Right renal pelvis (tissue), 4 donors: Measurements from ENCODE around the gene C1orf174. TPM values are rescaled to one million over a fixed set of nuclear protein-coding genes. Genes with fewer than 3 reads are reported as not detected.
"Not testable (repeated sequence)": the region's sequence is repeated elsewhere in the genome, so short reads cannot be mapped to it uniquely, and the experiment has no call there.

Experiments
- DNase-seq, 4 donors: peaks; one replicate each; pipeline ENCODE4 v3.0.0-alpha.2; 2013; ENCODE audit warnings: low read depth in 4 of 4, low spot score in 3 of 4, missing footprints in 1 of 4
- polyA plus RNA-seq, 4 donors: library from polyadenylated mRNA; unstranded; fragments of 120-200 nt; gene quantifications; one replicate each; pipeline ENCODE4 v1.2.1, GENCODE V29; 2013; ENCODE audit not compliant: insufficient read length in 4 of 4

C1orf174 gene
- polyA plus RNA-seq, 4 donors, result 25.1 to 31.2 (median 29.3) TPM

DNA sequence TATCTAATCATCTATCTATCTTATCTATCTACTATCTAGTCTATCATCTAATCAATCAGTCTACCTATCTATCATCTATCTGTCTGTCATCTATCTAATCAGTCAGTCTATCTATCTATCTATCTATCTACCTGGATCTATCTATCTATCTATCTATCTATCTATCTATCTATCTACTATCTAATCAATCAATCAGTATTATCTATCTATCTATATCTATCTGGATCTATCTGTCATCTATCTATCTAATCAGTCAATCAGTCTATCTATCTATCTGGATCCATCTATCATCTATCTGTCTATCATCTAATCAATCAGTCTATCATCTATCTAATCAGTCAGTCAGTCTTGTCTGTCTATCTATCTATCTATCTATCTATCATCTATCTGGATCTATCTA, 26.9 kb upstream of the C1orf174 start:
- no peak for DNase-seq

DNA sequence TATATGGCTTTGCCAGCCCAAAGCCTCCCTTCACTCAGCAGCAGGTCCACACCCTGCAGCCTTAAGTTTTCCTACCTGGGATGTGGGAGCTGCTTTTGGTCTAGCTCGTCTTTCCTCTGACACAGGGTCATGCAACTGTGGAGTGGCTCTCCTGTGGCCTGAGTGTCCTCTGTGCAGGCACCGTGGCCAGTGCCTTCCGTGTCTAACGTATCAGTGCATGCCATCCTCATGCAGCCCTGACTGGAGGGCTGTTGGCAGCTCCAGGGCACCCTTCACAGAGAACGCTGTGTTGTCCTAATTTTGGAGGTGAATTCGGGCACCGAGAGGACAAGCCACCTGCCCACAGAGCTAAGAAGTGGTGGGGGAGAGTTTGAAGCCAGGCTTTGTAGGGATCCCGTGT, 25.7 kb upstream of the C1orf174 start:
- no peak for DNase-seq

DNA sequence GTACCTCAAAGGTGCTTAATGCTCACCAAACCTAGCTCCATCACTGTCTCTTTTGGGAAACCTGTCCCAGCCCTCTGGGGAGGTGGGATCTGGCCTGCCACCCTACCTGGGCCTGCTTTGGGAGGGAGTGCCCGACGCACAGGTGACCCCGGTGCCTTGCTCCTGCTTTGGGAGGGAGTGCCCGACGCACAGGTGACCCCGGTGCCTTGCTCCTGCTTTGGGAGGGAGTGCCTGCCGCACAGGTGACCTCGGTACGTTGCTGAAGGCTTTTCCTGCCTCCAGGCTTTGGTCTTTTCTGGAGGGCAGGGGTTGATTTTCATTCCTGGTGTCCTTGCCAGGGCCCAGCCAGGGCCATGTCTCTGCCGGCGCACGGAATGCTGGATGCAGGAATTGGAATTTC, 25.2 kb upstream of the C1orf174 start:
- DNase-seq, result no peak

DNA sequence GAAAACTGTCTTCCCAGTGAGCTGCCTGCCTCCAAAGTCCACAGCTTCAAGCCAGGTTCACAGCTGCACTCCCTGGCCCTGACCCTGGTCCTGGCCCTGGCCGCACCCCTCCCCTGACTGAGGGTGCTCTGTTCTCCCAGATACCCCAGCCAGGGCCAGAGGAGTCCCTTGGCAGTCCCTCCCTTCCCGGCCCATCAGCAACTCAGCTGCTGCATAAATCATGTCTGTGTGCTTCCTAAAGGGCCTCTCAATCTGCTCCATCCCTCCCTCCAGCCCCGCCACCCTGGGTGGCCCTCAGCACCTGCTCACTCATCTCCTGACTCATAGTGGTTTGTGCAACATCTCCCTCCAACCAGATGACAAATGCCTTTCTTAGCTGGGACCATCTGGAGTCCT, 24.8 kb upstream of the C1orf174 start:
- no peak for DNase-seq

DNA sequence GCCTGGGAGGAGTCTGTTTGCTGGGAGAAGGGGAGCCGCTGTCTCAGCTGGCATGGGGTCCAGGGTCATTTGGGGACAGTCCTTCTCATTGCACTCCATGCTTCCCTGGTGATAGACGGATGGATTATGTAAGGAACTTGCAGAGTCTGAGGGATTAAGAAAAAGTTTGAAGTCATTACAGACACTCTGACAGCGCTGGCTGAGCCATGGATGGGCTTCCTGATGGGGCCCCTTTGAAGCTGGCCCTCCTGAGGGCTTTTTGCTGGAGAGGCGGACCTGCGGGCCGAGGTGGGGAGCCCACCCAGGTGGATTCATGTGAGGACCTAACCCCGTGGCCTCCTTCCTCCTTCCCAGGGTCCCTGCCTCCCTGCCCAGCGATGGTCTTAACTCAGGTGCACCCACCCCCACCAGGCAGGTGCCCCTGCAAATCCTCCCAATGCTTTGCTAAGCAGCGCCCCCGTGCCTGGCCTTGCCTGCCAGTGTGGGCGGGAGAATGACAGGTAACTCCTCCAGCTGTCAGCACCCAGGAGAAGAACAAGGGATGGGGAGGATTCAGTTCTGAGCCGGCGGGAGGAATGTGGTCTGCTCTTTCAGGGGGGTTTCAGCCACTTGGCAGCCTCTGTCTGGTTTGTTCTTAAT, 24.2 kb upstream of the C1orf174 start:
- DNase-seq, result no peak

DNA sequence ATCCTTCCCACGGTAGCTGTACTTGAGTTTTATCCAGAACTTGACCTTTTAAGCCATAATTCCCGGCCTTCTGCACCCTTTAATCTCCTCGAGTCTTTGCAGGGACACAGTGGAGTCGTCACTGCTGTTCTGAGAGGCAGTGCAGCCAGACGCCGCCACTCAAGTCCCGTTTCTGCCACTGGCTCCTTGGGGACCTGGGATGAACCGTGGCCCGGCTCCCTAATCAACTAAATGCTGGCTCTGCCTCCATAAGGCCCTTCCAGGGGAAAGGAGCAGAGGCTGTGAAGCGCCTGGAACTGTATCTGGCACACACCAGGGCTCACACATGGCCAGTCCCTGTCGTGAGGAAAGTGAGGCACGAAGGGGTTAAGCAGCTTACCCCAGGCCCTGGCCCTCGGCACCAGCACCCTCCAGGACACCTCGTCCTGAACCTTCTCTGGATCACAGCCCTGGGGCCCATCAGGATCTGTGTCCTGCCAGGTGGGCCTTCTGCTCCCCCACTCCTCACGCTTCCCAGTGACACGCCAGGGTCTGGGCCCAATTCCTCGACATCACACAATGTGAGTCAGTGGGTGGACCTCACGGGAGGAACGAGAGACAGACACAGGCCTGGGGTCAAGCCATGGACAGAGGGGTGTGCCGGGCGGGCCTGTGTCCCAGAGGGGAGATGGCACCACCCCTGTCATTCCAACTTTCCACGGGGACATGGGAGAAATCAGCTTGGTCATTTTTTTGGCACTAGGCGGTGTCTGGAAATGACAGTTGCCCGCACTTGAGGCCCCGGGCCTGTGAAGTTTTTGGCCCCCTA, 23.5 kb upstream of the C1orf174 start:
- DNase-seq, result no peak

DNA sequence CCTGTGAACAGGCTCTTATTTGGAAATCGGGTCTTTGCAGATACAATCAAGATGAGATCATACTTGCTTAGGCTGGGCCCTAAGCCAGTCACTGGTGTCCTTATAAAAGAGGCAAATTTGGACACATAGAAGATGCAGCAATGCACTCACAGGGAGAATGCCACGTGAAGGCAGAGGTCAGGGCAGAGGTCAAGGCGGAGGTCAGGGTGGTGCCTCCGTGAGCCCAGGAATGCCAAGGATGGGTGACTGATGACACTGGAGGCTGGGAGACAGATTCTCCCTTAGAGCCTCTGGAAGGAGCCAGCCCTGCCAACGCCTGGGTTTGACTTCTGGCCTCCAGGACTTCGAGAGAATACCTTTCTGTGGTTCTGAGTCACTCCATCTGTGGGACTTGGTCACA, 22.8 kb upstream of the C1orf174 start:
- DNase-seq, result no peak

DNA sequence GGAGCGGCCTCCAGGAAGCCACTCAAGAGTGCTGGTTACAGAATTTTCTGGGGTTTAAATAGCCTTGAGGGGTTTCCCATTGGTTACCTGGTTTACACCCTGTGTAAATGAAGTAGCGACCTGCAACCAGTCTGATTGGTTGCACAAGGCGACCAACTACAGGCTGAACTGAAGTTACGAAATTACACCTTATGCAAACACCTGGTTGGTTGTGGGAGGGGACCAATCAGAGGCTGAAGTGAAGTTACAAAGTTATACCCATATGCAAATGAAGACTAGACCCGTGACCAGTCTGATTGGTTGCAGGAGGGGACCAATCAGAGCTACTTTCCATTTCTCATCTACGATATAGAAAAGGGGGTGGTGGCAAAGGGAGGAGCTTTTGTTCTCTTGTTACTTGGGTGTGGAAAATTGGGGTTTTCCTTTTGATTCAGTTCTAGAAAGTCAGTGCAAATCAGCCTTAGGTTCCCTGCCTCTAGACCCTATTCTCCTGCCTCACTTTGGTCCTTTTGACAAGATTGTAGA, 22.2 kb upstream of the C1orf174 start:
- DNase-seq, result no peak

DNA sequence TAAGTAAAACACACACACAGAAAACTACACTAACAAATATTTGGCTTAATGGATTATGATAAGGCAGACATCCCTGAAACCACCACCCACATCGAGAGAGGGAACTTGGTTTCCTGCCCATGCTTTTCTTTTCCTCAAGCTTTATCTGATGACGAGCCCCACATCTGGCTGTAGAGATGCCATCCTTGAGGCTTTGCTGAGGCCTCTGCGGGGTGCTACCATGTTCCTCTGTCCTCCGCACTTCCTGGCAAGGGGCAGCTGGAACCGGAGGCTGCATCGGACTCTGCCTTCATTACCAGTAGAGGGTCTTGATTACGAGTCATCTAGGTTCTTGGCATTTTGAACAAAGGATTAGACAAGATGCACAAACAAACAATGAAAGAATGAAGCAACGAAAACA, 21.7 kb upstream of the C1orf174 start:
- no peak for DNase-seq

DNA sequence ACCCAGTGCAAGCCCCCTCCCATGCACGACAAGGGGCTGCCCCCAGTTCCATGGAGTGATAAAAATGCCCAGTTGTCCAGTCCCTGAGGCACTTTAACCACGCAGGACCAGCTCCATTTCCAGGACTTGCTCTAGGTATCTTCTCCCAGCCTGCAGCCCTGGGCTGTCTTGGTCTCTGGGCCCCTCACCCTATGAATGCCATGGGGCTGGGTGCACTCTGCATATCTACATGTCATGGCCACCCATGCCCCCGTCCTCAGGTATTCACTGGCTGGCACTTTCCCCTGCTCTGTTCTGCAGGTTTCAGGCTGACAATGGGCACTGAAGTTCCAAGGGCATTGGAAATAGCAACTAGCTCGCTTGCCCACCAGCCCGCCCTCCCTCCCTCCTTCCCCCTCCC, 19.6 kb upstream of the C1orf174 start:
- no peak for DNase-seq

DNA sequence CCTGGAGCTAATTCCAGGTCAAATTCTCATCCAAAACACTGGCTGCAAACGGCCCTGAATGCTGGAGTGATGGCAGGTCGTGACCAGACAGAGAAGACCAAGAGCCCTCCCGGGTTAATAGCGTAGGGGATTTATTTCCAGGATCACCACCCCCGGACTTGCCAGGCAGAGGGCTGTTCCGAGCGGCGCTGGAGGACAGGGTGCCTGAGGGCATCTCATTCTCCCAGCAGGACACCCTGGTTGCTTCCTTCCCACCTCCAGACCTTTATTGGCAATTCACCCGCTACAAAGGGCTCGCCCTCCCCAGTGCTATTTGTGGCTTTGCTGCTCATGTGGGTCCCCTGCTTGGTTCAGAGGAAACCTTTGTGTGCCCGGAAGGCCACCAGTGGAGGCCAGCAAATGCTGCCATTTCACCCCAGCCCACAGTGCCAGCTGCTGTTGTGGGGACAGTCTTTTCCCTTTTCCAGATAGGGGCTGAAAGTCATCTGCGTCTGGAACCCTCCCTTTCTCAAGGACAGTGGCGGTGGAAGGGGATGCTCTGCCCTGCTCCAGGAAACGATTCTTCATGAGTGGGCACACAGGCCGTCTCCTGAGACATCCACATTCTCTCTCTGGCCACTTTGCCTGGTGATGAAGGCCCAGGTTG, 19.0 kb upstream of the C1orf174 start:
- no peak for DNase-seq

DNA sequence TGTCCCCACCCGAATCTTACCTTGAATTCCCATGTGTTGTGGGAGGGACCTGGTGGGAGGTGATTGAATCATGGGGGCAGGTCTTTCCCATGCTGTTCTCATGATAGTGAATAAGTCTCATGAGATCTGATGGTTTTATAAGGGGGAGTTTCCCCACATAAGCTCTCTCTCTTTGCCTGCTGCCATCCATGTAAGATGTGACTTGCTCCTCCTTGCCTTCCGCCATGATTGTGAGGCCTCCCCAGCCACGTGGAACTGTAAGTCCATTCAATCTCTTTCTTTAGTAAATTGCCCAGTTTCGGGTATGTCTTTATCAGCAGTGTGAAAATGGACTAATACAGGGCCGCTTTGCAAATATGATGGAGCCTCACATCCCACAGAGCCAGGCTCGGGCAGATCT, 18.3 kb upstream of the C1orf174 start:
- not testable (repeated sequence) for DNase-seq

DNA sequence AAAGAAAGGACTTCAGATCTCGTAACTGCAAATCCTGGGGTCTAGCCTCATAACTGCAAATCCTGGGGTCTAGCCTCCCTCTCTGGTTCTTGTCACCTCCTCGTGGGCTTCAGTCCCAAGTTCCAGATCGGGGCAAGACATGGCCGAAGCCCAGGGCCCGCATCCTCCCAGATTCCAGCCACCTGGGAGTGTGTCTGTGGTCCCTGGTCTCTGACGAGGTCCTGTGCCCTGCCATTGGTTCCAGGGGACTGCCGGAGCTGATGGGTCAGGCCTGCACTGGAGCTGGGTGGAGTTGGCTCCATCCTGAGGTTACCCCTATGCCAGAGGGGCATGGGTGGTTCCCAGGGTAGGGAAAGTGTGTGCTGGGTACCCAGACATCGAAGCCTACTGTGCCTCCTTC, 17.7 kb upstream of the C1orf174 start:
- no peak for DNase-seq

DNA sequence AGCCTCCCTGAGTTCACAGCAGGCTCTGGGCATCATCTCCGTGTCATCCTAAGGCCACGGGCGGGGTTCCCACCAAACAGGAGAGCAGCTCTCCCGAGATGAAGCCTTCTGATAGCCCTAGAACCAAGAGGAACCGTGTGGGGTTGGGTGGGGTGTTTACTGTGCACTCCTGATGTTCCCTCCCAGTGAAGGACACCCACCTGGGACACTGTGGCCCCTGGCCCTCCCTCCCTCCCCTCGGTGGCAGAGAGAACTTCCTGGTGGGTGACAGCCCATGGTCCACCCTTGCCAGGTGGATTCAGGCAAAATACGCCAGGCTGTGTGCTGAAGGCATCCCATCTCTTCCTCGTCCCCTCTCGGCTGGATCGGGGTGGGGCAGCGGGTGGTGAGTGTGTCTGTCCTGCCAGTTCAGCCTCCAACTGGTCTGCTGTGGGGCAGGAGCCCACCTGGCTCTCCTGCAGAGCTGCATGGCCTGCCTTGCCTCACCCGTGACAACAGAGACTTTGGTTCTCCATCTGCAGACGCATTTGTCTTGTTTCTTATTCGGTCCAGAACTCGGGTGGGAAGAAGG, 15.6 kb upstream of the C1orf174 start:
- no peak for DNase-seq

DNA sequence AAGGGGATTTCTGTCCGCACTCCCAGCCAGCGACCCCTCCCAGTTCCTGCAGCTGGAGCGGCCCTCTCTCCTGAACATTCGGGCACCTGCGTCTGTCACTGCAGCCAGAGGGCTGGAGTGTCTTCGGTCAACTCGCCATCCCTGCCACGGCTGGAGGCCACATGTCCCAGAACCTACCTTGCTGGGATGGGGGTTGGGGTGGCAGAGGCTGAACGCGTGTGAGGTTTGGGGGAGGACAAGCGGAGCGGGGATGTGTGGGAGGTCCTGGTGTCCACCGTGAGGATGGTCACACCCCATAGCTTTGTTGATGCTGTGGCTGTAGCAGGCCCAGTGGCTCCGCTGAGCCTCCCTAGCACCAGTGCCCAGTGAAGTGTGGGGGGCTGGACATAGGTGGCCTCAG, 14.8 kb upstream of the C1orf174 start:
- DNase-seq, result no peak

DNA sequence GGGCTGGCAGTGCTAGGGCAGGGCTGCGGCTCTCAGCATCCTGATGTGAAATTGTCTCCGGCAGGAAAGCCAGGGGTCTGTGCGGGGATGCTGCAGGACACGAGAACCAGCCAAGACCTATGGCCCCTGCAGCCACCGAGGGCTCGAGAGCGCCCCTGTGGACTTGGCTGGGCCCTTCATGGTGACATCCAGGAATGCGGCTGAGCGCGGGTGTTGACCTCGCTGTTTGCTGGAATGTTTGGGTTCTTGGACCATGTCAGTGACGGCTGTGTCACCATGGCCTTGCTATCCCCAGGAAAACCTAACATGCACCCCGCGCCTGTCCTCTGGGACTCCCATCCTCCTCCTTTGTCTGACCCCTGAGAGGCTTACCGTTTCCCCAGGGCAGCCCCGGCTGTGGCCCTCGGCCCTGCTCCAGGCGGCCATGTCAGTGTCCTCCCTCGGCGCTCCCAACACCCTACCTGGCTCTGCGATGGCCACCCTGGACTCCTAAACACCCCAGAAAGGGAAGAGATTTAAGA, 14.3 kb upstream of the C1orf174 start:
- no peak for DNase-seq

DNA sequence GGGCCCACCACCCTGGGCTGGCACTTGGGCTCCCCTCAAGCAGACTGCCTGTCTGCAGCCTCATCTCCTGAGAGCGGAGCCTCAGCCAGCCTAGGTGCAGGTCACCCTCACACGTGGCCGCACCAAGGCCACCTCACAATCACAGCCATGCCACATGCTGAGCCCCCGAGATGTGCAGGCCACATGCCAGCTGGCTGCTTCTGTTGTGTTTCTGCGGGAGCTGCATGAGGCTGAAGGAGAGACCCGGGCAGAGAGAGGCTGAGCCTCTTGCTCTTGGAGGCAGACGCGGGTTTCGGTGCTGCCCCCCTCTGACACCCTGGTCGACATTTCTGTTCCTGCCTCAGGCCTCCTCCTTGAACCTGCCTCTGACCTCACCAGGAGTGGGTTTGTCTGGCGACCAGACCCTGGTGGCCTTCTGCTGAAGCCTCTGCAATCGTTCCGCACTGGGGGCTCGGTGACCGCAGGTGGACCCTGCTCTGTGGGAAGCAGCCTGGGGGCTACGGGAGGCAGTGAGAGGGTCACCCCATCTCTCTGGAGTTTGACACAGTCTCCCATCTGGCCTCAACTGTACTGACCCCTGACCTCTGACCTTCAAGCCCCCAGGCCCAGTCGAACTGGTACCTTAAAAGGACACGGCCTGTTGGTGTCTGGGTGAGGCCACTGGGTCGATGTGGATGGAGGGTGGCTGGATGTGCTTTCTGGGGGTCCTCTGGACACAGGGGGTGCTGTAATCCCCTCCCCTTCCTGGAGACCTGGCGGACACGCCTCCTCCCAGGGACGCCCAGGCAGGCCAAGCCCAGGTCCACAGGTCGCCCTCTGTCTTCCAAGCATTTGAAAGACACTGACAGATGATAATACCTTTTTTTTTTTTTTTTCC, 13.0 kb upstream of the C1orf174 start:
- DNase-seq, result no peak

DNA sequence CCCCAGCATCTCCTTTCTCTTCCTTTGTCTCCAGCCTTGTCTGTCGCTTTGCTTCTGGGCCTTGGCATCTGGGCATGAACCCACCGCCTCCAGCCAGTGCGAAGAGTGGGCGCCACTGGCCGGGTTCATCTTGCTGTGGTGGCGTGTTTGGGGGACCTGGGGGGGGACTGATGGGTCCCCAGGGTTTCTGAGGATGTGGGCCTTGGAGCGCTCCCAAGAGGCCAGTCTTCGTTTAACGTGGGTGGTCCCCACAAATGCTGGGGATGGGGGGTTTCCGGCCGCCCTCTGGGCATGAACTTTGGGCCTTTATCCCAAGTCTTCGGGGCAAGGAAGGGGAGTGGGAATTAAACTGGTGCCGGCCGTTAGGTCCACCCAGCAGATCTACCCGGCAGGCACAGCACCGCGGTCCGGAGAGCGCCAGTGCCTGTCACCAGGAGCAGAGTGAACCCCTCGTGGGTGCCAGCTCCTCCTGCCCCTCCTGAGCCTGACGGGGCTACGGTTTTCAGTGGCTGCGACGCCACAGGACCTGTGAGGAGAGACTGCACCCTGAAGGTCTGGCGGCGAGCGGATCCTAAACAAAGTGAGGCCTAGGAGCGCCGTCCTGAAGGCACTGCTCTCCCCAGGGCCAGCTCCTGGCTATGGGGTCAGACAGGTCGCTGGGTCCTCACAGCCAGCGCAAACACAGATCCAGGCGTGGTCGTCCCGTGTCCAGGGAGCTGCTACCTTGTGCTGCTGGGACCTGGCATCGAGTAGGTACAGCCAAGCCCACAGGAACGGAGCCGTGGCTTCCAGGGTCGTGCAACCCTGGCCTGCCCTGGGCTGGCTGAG, 12.1 kb upstream of the C1orf174 start:
- no peak for DNase-seq
